Gastroesophageal sphincter (tissue), 4 donors: Measurements from ENCODE around the gene NINL. TPM values are rescaled to one million over a fixed set of nuclear protein-coding genes. Genes with fewer than 3 reads are reported as not detected.

ENCODE experiments used
- ATAC-seq: fragments of 150-250 bp; one replicate; pipeline ENCODE4 v1.9.1; 2016; ENCODE audit warnings: mild to moderate bottlenecking, moderate library complexity
- H3K27ac ChIP-seq, 4 donors: fragments of 200-600 bp; sonication (generic) in 3 of 4; 1 replicate in 3 of 4; 2 replicates in 1 of 4; pipeline ENCODE4 v1.5.1; 2016 to 2019
- H3K27me3 ChIP-seq: fragments of 200-600 bp; sonication (generic); one replicate; pipeline ENCODE4 v1.5.1; 2019
- H3K36me3 ChIP-seq, 2 donors: fragments of 200-600 bp; sonication (generic); one replicate each; pipeline ENCODE4 v1.5.1; 2019; ENCODE audit warnings: control low read depth in 1 of 2
- H3K4me1 ChIP-seq, 3 donors: fragments of 200-600 bp; sonication (generic); 1 replicate in 2 of 3; 2 replicates in 1 of 3; pipeline ENCODE4 v1.5.1; 2016 to 2019; ENCODE audit warnings: control low read depth in 2 of 3
- H3K4me3 ChIP-seq, 2 donors: fragments of 200-600 bp; sonication (generic); one replicate each; pipeline ENCODE4 v1.5.1; 2019; ENCODE audit warnings: mild to moderate bottlenecking in 1 of 2, moderate library complexity in 1 of 2
- H3K9me3 ChIP-seq, 3 donors: fragments of 200-600 bp; sonication (generic); one replicate each; pipeline ENCODE4 v1.5.1; 2017 to 2019; ENCODE audit warnings: control low read depth in 2 of 3
- EP300 ChIP-seq: sonication (generic); formaldehyde crosslinking; IDR thresholded peaks from one replicate; pipeline ENCODE4 v1.6.1; 2017; ENCODE audit warnings: antibody characterized with exemption, mild to moderate bottlenecking
- POLR2A ChIP-seq, 2 donors: fragments of 450-650 bp; IDR thresholded peaks; one replicate each; pipeline ENCODE4 v1.6.1; 2017; ENCODE audit warnings: antibody characterized with exemption in 2 of 2, mild to moderate bottlenecking in 2 of 2, moderate library complexity in 1 of 2
- POLR2AphosphoS5 ChIP-seq: sonication (generic); formaldehyde crosslinking; IDR thresholded peaks from one replicate; pipeline ENCODE4 v1.6.1; 2017; ENCODE audit warnings: antibody characterized with exemption
- WGBS, 2 donors: methylation state at CpG; one replicate each; pipeline ENCODE4 v1.1.5; 2018; ENCODE audit warnings: low coverage in 1 of 2; 5-methylcytosine and 5-hydroxymethylcytosine counted together
- total RNA-seq, 4 donors: library from RNA; depleted of rRNA; stranded (reverse); fragments of >200 nt; gene quantifications; one replicate each; pipeline ENCODE4 v1.1.0, GENCODE V29; 2016
- TF ChIP-seq, protein P1 (sequence below), 4 experiments: fragments of 200-600 bp in 2 of 4; fragments of 450-650 bp in 2 of 4; sonication (generic) in 1 of 4; IDR thresholded peaks; one replicate each; pipeline ENCODE4 v1.5.1; 2017 to 2019; ENCODE audit warnings: antibody characterized with exemption in 4 of 4, mild to moderate bottlenecking in 2 of 4, moderate library complexity in 2 of 4

The NINL gene
- total RNA-seq, 4 donors from 2014 or later: 4.2 to 7.5 (median 5.8) TPM

DNA sequence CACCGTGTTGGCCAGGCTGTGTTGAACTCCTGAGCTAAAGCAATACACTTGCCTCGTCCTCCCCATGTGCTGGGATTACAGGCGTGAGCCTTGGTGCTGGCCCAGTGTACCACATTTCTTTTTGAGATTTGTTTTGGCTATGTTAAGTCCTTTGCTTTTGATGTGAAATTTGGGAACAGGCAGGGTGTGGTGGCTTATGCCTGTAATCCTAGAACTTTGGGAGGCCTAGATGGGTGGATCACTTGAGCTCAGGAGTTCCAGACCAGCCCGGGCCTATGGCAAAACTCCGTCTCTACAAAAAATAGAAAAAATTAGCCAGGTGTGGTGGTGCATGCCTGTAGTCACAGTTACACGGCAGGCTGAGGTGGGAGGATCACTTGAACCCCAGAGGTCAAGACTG, 137.7 kb downstream of the NINL start:
- TF ChIP-seq, protein P1, sequence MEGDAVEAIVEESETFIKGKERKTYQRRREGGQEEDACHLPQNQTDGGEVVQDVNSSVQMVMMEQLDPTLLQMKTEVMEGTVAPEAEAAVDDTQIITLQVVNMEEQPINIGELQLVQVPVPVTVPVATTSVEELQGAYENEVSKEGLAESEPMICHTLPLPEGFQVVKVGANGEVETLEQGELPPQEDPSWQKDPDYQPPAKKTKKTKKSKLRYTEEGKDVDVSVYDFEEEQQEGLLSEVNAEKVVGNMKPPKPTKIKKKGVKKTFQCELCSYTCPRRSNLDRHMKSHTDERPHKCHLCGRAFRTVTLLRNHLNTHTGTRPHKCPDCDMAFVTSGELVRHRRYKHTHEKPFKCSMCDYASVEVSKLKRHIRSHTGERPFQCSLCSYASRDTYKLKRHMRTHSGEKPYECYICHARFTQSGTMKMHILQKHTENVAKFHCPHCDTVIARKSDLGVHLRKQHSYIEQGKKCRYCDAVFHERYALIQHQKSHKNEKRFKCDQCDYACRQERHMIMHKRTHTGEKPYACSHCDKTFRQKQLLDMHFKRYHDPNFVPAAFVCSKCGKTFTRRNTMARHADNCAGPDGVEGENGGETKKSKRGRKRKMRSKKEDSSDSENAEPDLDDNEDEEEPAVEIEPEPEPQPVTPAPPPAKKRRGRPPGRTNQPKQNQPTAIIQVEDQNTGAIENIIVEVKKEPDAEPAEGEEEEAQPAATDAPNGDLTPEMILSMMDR (IDR thresholded peaks at IDR 0.05): no peak
- ATAC-seq: no peak
- no peak overlapping the region for H3K4me3 ChIP-seq
- no peaks in the 10 kb centered on the region for H3K4me1 ChIP-seq
- no peak overlapping the region for H3K27ac ChIP-seq
- H3K9me3 ChIP-seq: no peaks in the 10 kb centered on the region
- no peaks in the 10 kb centered on the region for H3K27me3 ChIP-seq
- peaks cover 0 to 11% of the 10 kb centered on the region in 2 donors for H3K36me3 ChIP-seq
- WGBS, 2 donors: 82 to 95% methylated on average over 4 to 5 of the region's 6 CpGs

DNA sequence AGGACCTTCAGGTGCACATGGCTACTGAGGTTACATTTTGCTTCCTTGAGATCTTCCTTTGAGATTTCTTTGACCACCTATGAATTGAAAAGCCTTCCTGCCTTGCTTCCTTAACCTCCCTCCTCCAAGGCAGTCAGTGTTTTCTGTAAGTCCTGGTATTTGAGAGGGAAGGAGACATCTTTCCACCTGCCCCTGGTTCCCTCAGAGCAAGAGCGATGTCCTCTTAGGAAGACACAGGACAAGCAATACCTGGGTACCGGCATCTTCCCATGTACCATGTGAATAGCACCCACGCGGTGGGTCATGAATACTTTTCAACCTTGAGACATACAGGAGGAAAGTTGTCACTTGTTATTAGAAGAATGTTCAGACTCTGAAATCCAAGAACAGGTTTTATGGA, 140.8 kb downstream of the NINL start:
- WGBS, 2 donors: 90 to 100% methylated on average over 3 of the region's 4 CpGs
- no peaks in the 10 kb centered on the region for H3K36me3 ChIP-seq

DNA sequence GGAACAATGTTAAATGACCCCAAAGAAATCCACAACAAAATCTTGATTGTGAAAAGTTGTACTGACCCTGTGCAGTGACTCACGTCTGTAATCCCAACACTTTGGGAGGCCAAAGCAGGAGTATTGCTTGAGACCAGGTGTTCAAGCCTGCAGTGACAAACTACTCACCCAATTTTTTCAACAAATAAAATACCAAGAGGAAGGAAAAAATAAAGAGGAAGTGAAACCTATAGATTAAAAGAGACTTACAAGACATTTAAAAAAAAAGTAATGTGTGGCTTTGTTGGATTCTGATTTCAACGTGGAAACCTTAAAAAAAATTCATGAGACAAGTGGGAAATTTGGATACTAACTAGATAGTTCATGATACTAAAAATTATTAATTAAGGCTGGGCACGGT, 146.0 kb downstream of the NINL start:
- Histone ChIP-seq H3K4me1 (no peaks in the 10 kb centered on the region), H3K36me3 (no peaks in the 10 kb centered on the region), H3K27ac (no peak overlapping the region), H3K4me3 (no peak overlapping the region), H3K27me3 (no peaks in the 10 kb centered on the region), H3K9me3 (no peaks in the 10 kb centered on the region)
- 83 to 89% methylated on average over 2 to 3 of the region's 3 CpGs for WGBS, 2 donors
- ATAC-seq: no peak
- no peak for TF ChIP-seq EP300
- no peak for TF ChIP-seq POLR2AphosphoS5
- TF ChIP-seq, protein P1 (IDR thresholded peaks at IDR 0.05): no peak
- TF ChIP-seq POLR2A (IDR thresholded peaks at IDR 0.05): no peak

More for the DNA sequence above, 140.8 kb downstream of the NINL start:
- H3K4me3 ChIP-seq: no peak overlapping the region
- H3K27me3 ChIP-seq: no peaks in the 10 kb centered on the region
- TF ChIP-seq, protein P1 (IDR thresholded peaks at IDR 0.05): no peak
- TF ChIP-seq EP300 (no peak), POLR2A (IDR thresholded peaks at IDR 0.05) (no peak), POLR2AphosphoS5 (no peak)
- no peaks in the 10 kb centered on the region for H3K4me1 ChIP-seq
- ATAC-seq: no peak
- no peak overlapping the region for H3K27ac ChIP-seq
- no peaks in the 10 kb centered on the region for H3K9me3 ChIP-seq

DNA sequence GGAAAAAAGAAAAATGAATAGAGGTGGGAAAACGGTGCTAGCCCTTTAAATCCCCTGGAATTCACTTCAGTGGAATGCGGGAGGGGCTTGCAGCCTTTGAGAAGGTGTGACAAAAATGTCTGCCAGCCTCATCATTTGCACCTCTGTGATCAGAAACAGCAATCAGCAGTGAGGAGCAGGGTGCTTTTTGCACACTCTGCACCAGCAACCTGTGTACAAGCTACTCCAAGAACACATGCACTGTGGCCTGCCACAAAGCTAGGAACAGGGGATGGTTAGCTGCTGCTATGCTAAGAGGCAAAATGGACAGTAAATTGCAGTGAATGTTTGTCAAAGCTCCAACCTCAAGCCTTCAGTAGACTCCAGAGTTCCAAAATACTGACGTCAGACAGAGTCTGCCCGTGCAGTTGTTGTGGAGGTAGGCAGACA, 148.2 kb downstream of the NINL start:
- TF ChIP-seq, protein P1 (IDR thresholded peaks at IDR 0.05): no peak
- TF ChIP-seq EP300 (no peak), POLR2A (IDR thresholded peaks at IDR 0.05) (no peak), POLR2AphosphoS5 (no peak)
- WGBS, 2 donors: 39 to 42% methylated on average over 4 of the region's 4 CpGs
- H3K9me3 ChIP-seq: no peaks in the 10 kb centered on the region
- no peak overlapping the region for H3K4me3 ChIP-seq
- no peak overlapping the region for H3K27ac ChIP-seq
- no peaks in the 10 kb centered on the region for H3K27me3 ChIP-seq
- no peaks in the 10 kb centered on the region for H3K36me3 ChIP-seq
- ATAC-seq: no peak
- no peaks in the 10 kb centered on the region for H3K4me1 ChIP-seq

DNA sequence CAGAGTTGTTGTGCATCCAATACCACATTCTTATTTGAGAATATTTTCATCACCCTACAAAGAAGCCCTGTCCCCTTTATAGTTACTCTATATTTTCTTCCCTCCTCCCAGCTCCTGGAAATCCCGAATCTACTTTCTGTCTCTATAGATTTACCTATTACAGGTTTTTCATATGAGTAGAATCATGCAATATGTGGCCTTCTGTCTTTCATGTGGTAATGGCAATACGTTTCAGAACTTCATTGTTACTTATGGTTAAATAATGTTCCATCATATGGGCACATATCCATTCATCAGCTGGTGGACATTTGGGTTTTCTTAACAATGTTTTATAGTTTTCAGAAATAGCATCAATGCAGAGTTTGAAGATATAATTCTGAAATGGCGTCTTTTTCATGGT, 160.8 kb downstream of the NINL start:
- Histone ChIP-seq H3K9me3 (no peaks in the 10 kb centered on the region), H3K27me3 (no peaks in the 10 kb centered on the region), H3K27ac (no peak overlapping the region), H3K36me3 (no peaks in the 10 kb centered on the region), H3K4me3 (no peak overlapping the region), H3K4me1 (no peaks in the 10 kb centered on the region)
- ATAC-seq: no peak
- no peak for TF ChIP-seq EP300
- no peak for TF ChIP-seq POLR2AphosphoS5
- TF ChIP-seq, protein P1 (IDR thresholded peaks at IDR 0.05): no peak
- WGBS, 2 donors: 77 to 98% methylated on average over 3 of the region's 3 CpGs
